ENCODE measurements around the gene VEZT.

GRCh38 chr12:95214466-95214865, 3.1 kb upstream of the VEZT start:
- TF ChIP-seq EGR1 (IDR thresholded peaks at IDR 0.05) (no peak), EP300 (IDR thresholded peaks at IDR 0.05; ENCODE audit: borderline replicate concordance) (no peak), NFIC (IDR thresholded peaks at IDR 0.05) (no peak), CEBPB (IDR thresholded peaks at IDR 0.05) (no peak), REST (IDR thresholded peaks at IDR 0.05; ENCODE audit: low read depth) (no peak), RAD21 (IDR thresholded peaks at IDR 0.05; ENCODE audit: low read depth) (no peak), MAX (IDR thresholded peaks at IDR 0.05) (no peak), FOXM1 (IDR thresholded peaks at IDR 0.05; ENCODE audit: borderline replicate concordance, low read depth) (no peak), TAF1 (IDR thresholded peaks at IDR 0.05; ENCODE audit: low read depth) (no peak), CREB1 (IDR thresholded peaks at IDR 0.05; ENCODE audit: low read depth) (no peak), TCF12 (IDR thresholded peaks at IDR 0.05; ENCODE audit: low read depth) (no peak)

Data from Ishikawa (cell line).